ENCODE results near the gene ADAMTSL3.
"Not testable (repeated sequence)": the region's sequence is repeated elsewhere in the genome, so short reads cannot be mapped to it uniquely, and the experiment has no call there.

The ADAMTSL3 gene

GRCh38 chr15:84034578-84035398 lies 380.9 kb downstream of the ADAMTSL3 start:
- no peak overlapping the region for H3K4me3 Mint-ChIP-seq
- no peaks in the 10 kb centered on the region for H3K4me1 Mint-ChIP-seq
- peaks cover 0 to 7% of the 10 kb centered on the region in 2 donors for H3K9me3 Mint-ChIP-seq
- ATAC-seq (no peak), DNase-seq (no peak)
- H3K27ac Mint-ChIP-seq: no peak overlapping the region
- H3K27me3 Mint-ChIP-seq: peaks cover 19% of the 10 kb centered on the region

- peaks cover 22% of the 10 kb centered on the region for H3K27me3 Mint-ChIP-seq
- DNase-seq: no peak
- peaks cover 0 to 1% of the 10 kb centered on the region in 2 donors for H3K9me3 Mint-ChIP-seq
- no peaks in the 10 kb centered on the region for H3K4me1 Mint-ChIP-seq
- H3K27ac Mint-ChIP-seq: no peak overlapping the region
- no peak overlapping the region for H3K4me3 Mint-ChIP-seq
- ATAC-seq: no peak
These were observed 381.5 kb downstream of the ADAMTSL3 start for GRCh38 chr15:84035399-84035766.

GRCh38 chr15:84037301-84037700 lies 383.4 kb downstream of the ADAMTSL3 start:
- Mint-ChIP-seq H3K4me1 (no peaks in the 10 kb centered on the region), H3K27ac (no peak overlapping the region), H3K9me3 (no peaks in the 10 kb centered on the region), H3K4me3 (no peak overlapping the region), H3K27me3 (peaks cover 26% of the 10 kb centered on the region)
- DNase-seq: no peak
- no peak for ATAC-seq

GRCh38 chr15:84042434-84043056 lies 388.6 kb downstream of the ADAMTSL3 start:
- Mint-ChIP-seq H3K27me3 (peaks cover 15% of the 10 kb centered on the region), H3K9me3 (peaks cover 0 to 20% of the 10 kb centered on the region in 2 donors)
- DNase-seq, ATAC-seq, H3K27ac Mint-ChIP-seq, H3K4me1 Mint-ChIP-seq, H3K4me3 Mint-ChIP-seq: not testable (repeated sequence)

- no peaks in the 10 kb centered on the region for H3K4me1 Mint-ChIP-seq
These were observed 392.2 kb downstream of the ADAMTSL3 start for GRCh38 chr15:84046064-84046637.

GRCh38 chr15:84049480-84049879 lies 395.6 kb downstream of the ADAMTSL3 start:
- H3K9me3 Mint-ChIP-seq: peaks cover 0 to 22% of the 10 kb centered on the region in 2 donors
- H3K27me3 Mint-ChIP-seq, DNase-seq, H3K4me3 Mint-ChIP-seq, H3K4me1 Mint-ChIP-seq, H3K27ac Mint-ChIP-seq, ATAC-seq: not testable (repeated sequence)

More at GRCh38 chr15:84046064-84046637, 392.2 kb downstream of the ADAMTSL3 start:
- DNase-seq: no peak
- ATAC-seq: no peak
- Mint-ChIP-seq H3K27ac (no peak overlapping the region), H3K4me3 (no peak overlapping the region), H3K27me3 (peaks cover 8% of the 10 kb centered on the region), H3K9me3 (peaks cover 0 to 22% of the 10 kb centered on the region in 2 donors)

- no peak for DNase-seq
- Mint-ChIP-seq H3K9me3 (peaks cover 0 to 22% of the 10 kb centered on the region in 2 donors), H3K27me3 (peaks cover 3% of the 10 kb centered on the region), H3K4me1 (no peaks in the 10 kb centered on the region), H3K4me3 (no peak overlapping the region), H3K27ac (no peak overlapping the region)
- no peak for ATAC-seq
These were observed 396.2 kb downstream of the ADAMTSL3 start for GRCh38 chr15:84050076-84050475.

- peaks cover 0 to 15% of the 10 kb centered on the region in 2 donors for H3K9me3 Mint-ChIP-seq
- H3K4me3 Mint-ChIP-seq, H3K27me3 Mint-ChIP-seq, ATAC-seq, H3K27ac Mint-ChIP-seq, DNase-seq, H3K4me1 Mint-ChIP-seq: not testable (repeated sequence)
These were observed 397.2 kb downstream of the ADAMTSL3 start for GRCh38 chr15:84051146-84051545.

- not testable (repeated sequence) for H3K27ac Mint-ChIP-seq, ATAC-seq, H3K4me3 Mint-ChIP-seq, DNase-seq, H3K4me1 Mint-ChIP-seq
- H3K27me3 Mint-ChIP-seq: peaks cover 15% of the 10 kb centered on the region
- H3K9me3 Mint-ChIP-seq: peaks cover 9 to 22% of the 10 kb centered on the region in 2 donors
These were observed 400.6 kb downstream of the ADAMTSL3 start for GRCh38 chr15:84054544-84054943.

- H3K27me3 Mint-ChIP-seq: peaks cover 21% of the 10 kb centered on the region
- H3K4me1 Mint-ChIP-seq: no peaks in the 10 kb centered on the region
- no peak overlapping the region for H3K27ac Mint-ChIP-seq
- DNase-seq (no peak), ATAC-seq (no peak)
- H3K4me3 Mint-ChIP-seq: no peak overlapping the region
- peaks cover 9 to 30% of the 10 kb centered on the region in 2 donors for H3K9me3 Mint-ChIP-seq
These were observed 403.9 kb downstream of the ADAMTSL3 start for GRCh38 chr15:84057714-84058331.

- H3K27me3 Mint-ChIP-seq, H3K4me1 Mint-ChIP-seq, ATAC-seq, H3K4me3 Mint-ChIP-seq, DNase-seq, H3K27ac Mint-ChIP-seq: not testable (repeated sequence)
- peaks cover 13 to 17% of the 10 kb centered on the region in 2 donors for H3K9me3 Mint-ChIP-seq
These were observed 409.8 kb downstream of the ADAMTSL3 start for GRCh38 chr15:84063674-84064073.

- not testable (repeated sequence) for H3K27ac Mint-ChIP-seq, H3K4me1 Mint-ChIP-seq, H3K4me3 Mint-ChIP-seq, DNase-seq, ATAC-seq
- Mint-ChIP-seq H3K9me3 (peaks cover 6 to 11% of the 10 kb centered on the region in 2 donors), H3K27me3 (peaks cover 20% of the 10 kb centered on the region)
These were observed 414.8 kb downstream of the ADAMTSL3 start for GRCh38 chr15:84068674-84069073.

GRCh38 chr15:84078038-84078437 lies 424.1 kb downstream of the ADAMTSL3 start:
- H3K4me3 Mint-ChIP-seq, ATAC-seq, DNase-seq, H3K27ac Mint-ChIP-seq, H3K9me3 Mint-ChIP-seq: not testable (repeated sequence)
- H3K27me3 Mint-ChIP-seq: peaks cover 82% of the 10 kb centered on the region
- peaks cover 17% of the 10 kb centered on the region for H3K4me1 Mint-ChIP-seq

- not testable (repeated sequence) for H3K27ac Mint-ChIP-seq
- H3K27me3 Mint-ChIP-seq: peaks cover 69% of the 10 kb centered on the region
These were observed 425.5 kb downstream of the ADAMTSL3 start for GRCh38 chr15:84079325-84079884.

More at GRCh38 chr15:84079325-84079884, 425.5 kb downstream of the ADAMTSL3 start:
- not testable (repeated sequence) for H3K9me3 Mint-ChIP-seq, ATAC-seq, DNase-seq
- peaks cover 17% of the 10 kb centered on the region for H3K4me1 Mint-ChIP-seq
- H3K4me3 Mint-ChIP-seq: peak overlapping the region; percentile 86 to 94

All from stimulated activated naive CD8-positive, alpha-beta T cell treated with anti-CD3 and anti-CD28 coated beads, Interleukin-15, amount 100 ng/mL, for 72 hours (primary cell).